ENCODE data around the gene DNAH8.
"Not testable (repeated sequence)": the region's sequence is repeated elsewhere in the genome, so short reads cannot be mapped to it uniquely, and the experiment has no call there.

Gene DNAH8

GRCh38 chr6:38837101-38837500 lies 122.0 kb downstream of the DNAH8 start:
- no peak for DNase-seq (ENCODE audit: low read depth)

- no peak for DNase-seq (ENCODE audit: low read depth)
These were observed 128.7 kb downstream of the DNAH8 start for GRCh38 chr6:38843798-38844197.

DNA sequence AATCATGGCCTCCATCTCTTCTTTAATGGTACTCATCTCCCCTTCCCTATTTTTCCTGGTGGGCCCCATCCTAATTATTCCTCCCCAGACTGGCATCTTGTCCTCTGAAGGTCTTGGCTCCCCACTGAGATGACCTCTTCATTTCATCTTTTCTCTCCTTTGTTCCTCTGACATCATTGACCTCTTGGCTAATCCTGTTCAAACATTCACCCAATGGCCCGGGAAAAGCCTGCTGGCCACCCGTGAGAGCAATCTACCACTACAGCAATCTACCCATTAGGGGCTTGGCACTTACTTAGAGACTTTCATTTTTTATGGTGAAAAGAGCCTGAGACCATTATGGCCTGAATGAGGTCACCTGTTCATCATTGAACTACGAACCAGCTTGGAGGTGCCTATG lies 130.8 kb downstream of the DNAH8 start:
- no peak for DNase-seq (ENCODE audit: low read depth)

DNA sequence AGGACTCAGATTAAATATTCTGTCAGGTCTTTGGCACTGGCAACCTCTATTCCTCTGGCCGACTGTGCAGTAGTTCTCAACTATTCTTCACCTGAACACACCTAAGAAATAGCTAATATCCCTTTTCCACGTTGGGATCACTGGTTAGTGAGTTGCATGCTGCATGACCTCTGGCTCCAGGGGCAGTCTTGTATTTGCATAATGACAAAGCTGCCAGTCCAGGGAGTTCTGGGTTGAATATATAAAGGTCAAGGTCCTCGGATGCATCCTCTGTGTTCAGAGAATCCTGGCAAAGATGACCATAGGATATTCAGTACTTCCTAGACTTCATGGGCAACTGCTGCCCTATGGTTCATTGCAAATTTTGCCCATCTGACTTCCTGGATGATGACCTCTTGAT lies 131.2 kb downstream of the DNAH8 start:
- DNase-seq (ENCODE audit: low read depth) = no peak

DNA sequence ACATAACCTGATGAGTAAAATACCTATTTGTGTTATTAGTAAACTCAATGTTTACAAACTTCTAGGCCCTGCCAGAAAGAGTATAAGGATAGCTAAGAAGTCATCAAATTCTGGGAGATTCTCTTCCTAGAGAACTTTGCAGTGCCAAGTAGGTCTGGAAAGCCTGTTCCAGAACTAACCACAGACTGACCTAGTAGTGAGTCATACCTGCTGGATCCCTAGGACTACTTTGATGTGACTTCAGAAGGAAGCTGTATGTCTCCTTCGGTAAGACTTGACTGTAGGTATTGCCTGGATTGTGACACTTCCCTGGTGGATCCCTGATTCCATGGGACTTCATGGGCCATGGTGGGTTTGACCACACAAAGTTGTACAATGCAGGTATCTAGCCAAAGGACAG lies 131.7 kb downstream of the DNAH8 start:
- DNase-seq (ENCODE audit: low read depth) = no peak

DNA sequence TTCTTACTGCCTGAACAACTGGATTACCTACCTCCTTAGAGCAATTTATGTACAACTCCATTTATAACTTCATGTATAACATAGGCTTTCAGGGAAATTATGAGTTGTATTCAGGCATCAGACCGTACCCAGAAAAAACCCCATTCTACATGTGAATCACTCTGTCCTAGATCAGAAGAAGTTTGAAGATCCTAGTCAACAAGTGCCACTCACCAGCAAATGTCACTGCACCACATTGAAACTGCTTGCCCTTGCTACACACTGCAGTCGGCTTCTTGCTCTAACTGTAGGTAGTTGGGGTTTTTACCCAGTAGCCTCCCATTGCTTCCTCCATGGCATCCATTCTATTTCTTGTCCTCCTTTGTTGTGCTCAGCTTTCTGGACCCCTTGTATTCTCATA lies 132.4 kb downstream of the DNAH8 start:
- DNase-seq (ENCODE audit: low read depth) = no peak

DNA sequence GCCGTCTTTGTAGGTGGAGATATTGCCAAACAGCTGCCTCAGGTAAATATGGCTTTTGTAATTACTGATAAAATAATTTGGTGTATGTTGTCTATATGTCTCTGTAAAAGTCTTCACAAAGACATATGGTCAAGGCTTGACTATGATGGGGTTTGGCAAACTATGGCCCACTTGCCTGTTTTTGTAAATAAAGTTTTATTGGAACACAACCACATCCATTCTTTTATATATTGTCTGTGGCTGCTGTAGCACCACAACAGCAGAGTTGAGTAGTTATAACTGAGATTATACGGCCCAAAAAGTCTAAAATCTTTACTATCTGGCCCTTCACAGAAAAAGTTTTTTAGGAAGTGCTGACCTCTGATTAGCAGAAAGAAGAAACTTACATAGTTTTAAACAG lies 133.6 kb downstream of the DNAH8 start:
- DNase-seq (ENCODE audit: low read depth) = no peak

DNA sequence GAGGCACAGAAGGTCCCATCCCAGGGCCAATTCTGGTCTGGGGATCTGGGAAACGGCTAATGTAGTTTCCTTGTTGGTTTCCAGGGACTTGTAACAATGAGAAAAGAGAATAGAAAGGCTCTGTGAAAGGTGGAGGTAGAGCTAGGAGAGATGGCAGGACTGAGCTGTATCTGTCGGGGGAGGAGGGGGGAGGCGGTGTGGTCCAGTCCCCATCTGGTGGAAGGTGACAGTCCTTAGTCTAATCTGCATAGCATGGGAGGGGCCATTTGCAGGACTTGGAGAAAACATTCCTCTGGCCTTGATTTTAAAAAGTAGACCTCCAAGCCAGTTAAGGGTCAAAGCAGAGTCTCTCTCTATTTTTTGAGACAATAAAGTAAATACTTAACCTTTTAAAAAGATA lies 137.1 kb downstream of the DNAH8 start:
- no peak for DNase-seq (ENCODE audit: low read depth)

GRCh38 chr6:38853236-38853635 lies 138.1 kb downstream of the DNAH8 start:
- DNase-seq (ENCODE audit: low read depth) = no peak

DNA sequence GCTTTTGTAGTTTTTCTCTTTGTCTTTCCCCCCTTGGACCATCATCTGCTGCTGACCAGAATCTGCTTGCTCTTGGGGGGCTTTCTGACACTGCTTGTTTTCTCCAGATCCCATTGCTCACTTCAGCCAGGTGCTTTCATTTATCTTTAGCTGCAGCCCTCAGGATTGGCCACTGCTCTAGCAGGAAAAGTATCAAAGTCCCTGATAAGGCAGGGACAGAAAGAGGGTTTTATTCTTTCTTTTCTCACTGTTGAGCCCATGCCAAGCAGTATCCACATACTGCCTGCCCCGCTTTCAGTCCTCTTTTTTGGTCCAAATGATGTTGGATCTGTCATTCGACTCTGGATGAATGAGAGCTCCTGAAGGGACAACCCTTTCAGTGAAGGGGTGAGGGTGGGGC lies 141.4 kb downstream of the DNAH8 start:
- no peak for DNase-seq (ENCODE audit: low read depth)

- no peak for DNase-seq (ENCODE audit: low read depth)
These were observed 142.7 kb downstream of the DNAH8 start for GRCh38 chr6:38857815-38858214.

- DNase-seq (ENCODE audit: low read depth) = no peak
These were observed 144.9 kb downstream of the DNAH8 start for GRCh38 chr6:38860041-38860440.

DNA sequence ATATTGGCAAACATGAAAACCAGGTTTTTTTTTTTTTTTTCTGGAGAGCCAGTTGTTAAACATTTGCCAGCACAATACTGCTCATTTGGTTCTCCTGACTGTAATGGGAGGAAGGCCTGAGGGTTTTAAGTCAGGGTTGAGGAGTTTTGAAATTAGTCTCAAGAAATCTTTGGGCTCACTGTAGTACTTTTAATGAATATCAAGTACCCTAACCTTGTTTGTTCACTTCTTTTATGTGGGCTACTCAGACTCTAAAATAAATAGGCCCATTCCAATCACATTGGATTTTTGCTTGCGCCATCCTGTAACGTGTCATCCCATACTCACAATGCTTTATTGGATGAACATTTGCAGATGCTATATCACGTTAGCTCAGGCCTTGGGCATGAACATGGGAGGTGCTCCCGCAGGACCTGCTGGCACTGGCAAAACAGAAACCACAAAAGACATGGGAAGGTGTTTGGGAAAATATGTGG lies 146.9 kb downstream of the DNAH8 start:
- no peak for DNase-seq (ENCODE audit: low read depth)

DNA sequence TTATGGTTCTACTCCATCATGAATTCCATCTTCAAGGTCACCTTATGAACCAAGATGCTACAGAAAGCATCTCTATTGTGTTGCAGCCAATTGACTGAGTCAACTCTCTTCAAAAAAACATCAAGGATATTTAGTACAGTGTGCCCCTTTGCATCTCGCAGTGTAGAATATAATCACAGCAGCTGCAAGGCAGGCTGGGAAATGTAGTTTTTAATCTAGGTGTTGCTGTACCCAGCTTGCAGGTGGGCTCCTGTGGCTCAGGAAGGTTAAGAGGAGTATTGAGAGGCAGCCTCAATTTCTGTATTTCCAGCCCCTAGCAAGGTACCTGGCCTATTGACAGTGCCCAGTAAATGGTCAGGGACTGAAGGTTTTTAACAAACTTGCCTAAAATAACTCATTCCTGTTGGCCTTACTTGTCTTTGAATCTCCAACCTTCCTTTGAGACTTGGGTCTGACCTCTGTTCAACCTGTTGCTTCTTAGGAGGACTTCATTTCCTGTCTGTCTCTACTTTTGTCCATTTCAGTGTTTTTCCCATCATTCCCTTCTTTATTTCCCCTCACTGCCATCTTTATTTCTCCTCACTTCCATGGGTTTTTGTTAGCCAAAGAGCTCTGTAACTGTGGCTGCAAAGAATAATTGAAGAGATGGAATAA lies 150.5 kb downstream of the DNAH8 start:
- DNase-seq (ENCODE audit: low read depth) = no peak

- no peak for DNase-seq (ENCODE audit: low read depth)
These were observed 152.6 kb downstream of the DNAH8 start for GRCh38 chr6:38867726-38868125.

DNA sequence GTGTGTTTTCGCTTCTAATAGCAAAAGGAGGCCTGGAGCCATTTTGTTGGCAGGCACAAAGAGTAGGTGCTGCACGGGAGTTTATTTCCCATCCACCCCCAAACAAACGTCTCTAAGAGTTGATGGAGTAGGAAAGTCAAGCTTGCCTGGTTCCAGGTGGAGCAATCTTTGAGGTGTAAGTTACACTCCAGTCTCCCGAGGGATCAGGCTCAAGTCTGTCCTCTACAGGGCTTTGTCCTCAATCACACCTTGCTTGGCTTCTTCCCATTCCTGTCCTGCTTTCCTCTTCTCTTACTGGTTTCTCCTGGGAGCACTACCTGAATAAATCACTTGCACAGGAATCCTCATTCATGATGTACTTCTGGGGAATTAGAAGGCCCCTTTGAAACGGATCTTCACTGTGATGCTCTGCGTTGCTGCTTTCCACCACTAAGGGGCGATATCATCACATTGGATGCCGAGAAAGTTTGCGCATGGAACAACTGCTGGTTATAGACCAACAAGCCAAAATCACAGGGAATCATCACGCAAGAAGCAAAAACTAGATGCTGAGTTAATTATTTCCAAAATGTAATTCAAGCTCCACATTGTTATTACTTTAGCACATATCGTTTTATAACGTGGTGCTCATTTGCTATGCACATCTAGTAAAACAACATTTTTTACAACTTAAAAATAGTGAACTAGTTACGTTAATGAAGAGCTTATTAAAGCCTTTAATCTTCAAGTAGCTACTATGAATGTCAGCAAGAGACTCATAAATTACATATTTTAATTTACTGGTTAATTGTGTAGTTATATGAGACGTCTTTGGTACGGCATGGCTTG lies 156.8 kb downstream of the DNAH8 start:
- DNase-seq (ENCODE audit: low read depth) = no peak

DNA sequence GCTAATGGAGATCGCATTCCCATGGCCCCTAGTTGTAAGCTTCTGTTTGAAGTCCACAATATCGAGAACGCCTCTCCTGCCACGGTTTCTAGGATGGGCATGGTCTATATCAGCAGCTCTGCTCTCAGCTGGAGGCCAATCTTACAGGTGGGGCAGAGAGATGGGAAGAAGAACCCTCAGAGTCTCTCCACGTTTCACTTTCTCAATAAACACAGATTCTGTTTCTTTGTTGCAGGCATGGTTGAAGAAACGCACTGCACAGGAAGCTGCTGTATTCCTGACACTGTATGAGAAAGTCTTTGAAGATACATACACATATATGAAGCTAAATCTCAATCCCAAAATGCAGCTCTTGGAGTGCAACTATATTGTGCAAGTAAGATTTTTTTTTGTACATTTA lies 157.9 kb downstream of the DNAH8 start:
- no peak for DNase-seq (ENCODE audit: low read depth)

GRCh38 chr6:38873816-38874215 lies 158.7 kb downstream of the DNAH8 start:
- DNase-seq (ENCODE audit: low read depth) = not testable (repeated sequence)

GRCh38 chr6:38876475-38876874 lies 161.4 kb downstream of the DNAH8 start:
- DNase-seq (ENCODE audit: low read depth) = no peak

DNA sequence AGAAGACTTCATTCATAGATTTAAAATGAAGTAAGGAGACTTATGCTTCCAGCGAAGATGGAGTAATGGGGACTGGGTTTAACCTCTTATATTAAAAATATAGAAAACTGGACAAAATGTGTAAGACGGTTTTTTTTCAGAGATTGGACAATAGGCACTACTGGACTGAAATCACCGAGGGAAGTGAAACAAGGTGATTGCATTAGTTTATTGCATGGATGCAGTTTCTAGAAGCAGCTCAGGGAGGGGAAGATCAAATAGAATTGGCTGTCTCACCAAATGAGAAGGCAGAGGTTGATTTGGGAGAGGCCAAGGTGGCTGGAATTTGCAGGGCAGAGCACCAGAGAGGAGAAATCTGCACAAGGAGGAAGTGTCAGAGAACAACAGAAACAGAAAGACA lies 162.6 kb downstream of the DNAH8 start:
- DNase-seq (ENCODE audit: low read depth) = no peak

GRCh38 chr6:38882157-38882556 lies 167.0 kb downstream of the DNAH8 start:
- no peak for DNase-seq (ENCODE audit: low read depth)

- no peak for DNase-seq (ENCODE audit: low read depth)
These were observed 182.4 kb downstream of the DNAH8 start for GRCh38 chr6:38897507-38897906.

GRCh38 chr6:38901802-38902522 lies 186.9 kb downstream of the DNAH8 start:
- no peak for DNase-seq (ENCODE audit: low read depth)

Data from stimulated activated CD4-positive, alpha-beta T cell treated with anti-CD3 and anti-CD28 coated beads, Interleukin-2, amount 100 ng/mL, for 4 hours (primary cell).